IPS-18a (cell line): ENCODE results near the gene CLIP4.

Source experiments
- H3K27ac ChIP-seq: one replicate; pipeline ENCODE4 v1.5.1; 2013; ENCODE audit warnings: low read length
- H3K27me3 ChIP-seq: one replicate; pipeline ENCODE4 v1.6.1; 2013; ENCODE audit warnings: mild to moderate bottlenecking, low read length; ENCODE audit not compliant: control insufficient read depth, insufficient read depth
- H3K36me3 ChIP-seq: one replicate; pipeline ENCODE4 v1.6.1; 2013; ENCODE audit warnings: low read depth, low read length; ENCODE audit not compliant: control insufficient read depth
- H3K4me1 ChIP-seq: one replicate; pipeline ENCODE4 v1.6.1; 2013; ENCODE audit warnings: low read depth, low read length; ENCODE audit not compliant: control insufficient read depth
- H3K4me3 ChIP-seq: one replicate; pipeline ENCODE4 v1.5.1; 2013; ENCODE audit warnings: low read length
- H3K9ac ChIP-seq: one replicate; pipeline ENCODE4 v1.6.1; 2013; ENCODE audit warnings: mild to moderate bottlenecking, low read length, moderate library complexity
- H3K9me3 ChIP-seq: one replicate; pipeline ENCODE4 v1.6.1; 2013; ENCODE audit warnings: low read depth, low read length; ENCODE audit not compliant: control insufficient read depth

Gene CLIP4, protein sequence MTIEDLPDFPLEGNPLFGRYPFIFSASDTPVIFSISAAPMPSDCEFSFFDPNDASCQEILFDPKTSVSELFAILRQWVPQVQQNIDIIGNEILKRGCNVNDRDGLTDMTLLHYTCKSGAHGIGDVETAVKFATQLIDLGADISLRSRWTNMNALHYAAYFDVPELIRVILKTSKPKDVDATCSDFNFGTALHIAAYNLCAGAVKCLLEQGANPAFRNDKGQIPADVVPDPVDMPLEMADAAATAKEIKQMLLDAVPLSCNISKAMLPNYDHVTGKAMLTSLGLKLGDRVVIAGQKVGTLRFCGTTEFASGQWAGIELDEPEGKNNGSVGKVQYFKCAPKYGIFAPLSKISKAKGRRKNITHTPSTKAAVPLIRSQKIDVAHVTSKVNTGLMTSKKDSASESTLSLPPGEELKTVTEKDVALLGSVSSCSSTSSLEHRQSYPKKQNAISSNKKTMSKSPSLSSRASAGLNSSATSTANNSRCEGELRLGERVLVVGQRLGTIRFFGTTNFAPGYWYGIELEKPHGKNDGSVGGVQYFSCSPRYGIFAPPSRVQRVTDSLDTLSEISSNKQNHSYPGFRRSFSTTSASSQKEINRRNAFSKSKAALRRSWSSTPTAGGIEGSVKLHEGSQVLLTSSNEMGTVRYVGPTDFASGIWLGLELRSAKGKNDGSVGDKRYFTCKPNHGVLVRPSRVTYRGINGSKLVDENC

DNA sequence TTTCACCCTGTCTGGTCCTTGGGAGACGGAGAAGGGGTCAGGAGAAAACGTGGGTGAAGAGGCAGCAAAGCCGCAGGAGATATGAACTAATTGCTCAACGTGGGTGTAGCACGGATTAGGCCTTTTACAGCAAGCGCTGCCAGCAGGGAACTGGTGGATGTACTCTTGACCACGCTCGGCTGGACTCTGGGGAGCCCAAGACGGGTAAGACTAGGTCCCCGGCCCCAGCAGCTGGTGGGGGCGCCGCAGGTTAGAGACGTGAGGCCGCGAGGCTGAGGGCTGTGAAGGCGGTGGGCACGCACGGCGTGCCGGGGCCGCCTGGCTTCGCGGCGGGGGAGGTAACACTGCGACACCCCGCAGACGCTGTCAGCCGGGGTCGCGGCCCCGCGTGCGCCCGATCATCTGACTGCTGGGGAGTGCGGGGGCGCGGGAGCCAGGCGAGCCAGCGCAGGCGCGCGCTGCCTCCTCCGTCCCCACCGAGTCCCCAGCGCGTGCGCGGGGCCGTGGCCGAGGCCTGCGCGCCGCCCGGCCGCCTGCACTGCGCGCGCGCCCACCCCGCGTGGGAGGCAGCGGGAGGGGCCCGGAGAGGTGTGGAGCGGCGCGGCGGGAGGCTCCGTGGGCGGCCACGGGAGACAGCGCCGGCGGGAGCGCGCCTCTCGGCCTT is at the start of gene CLIP4:
Gene CLIP4, plus strand, starts transcription at position 470 of the 664 bp plus-strand sequence. CDS start 5,974 bp downstream, outside the sequence.
- no peaks in the 10 kb centered on the region for H3K9me3 ChIP-seq
- H3K36me3 ChIP-seq, result no peaks in the 10 kb centered on the region
- no peaks in the 10 kb centered on the region for H3K4me1 ChIP-seq
- H3K27me3 ChIP-seq, result peaks cover 61% of the 10 kb centered on the region
- H3K9ac ChIP-seq, result no peak within 1 kb of the TSS
- peak within 1 kb of the TSS; percentile 60 for H3K4me3 ChIP-seq
- no peak within 1 kb of the TSS for H3K27ac ChIP-seq

DNA sequence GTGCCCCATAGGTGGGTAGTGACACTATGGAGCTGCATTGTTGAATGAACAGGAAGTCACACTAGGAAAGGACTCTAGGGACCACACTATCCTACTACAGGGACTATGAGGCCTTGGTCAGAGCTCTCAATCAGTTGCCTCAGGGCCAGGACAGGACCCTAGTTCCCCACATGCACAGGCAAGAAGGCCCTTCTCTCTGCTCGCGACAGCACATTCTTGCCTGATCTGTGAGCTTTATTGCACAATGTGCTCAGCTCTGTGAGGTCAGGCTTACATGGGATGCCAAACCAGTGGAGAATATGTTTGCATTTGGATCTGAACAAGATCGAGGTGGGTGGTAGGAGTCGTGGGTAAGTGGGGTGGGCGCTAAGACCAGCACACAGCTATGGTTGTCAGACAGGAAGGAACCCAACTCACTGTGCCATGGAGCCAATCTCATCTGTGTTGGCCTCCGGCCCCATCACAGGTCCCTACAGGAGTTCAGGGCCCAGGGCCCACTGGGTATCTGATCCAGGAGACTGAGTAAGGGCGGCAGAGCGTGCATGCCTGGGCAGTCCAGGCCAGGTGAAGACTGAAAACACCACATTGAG is 48.8 kb upstream of the CLIP4 start:
- H3K4me3 ChIP-seq, result no peak overlapping the region
- H3K27ac ChIP-seq, result no peak overlapping the region
- no peaks in the 10 kb centered on the region for H3K27me3 ChIP-seq
- H3K9me3 ChIP-seq, result no peaks in the 10 kb centered on the region
- no peaks in the 10 kb centered on the region for H3K36me3 ChIP-seq
- peaks cover 5% of the 10 kb centered on the region for H3K4me1 ChIP-seq
- H3K9ac ChIP-seq, result no peak overlapping the region

DNA sequence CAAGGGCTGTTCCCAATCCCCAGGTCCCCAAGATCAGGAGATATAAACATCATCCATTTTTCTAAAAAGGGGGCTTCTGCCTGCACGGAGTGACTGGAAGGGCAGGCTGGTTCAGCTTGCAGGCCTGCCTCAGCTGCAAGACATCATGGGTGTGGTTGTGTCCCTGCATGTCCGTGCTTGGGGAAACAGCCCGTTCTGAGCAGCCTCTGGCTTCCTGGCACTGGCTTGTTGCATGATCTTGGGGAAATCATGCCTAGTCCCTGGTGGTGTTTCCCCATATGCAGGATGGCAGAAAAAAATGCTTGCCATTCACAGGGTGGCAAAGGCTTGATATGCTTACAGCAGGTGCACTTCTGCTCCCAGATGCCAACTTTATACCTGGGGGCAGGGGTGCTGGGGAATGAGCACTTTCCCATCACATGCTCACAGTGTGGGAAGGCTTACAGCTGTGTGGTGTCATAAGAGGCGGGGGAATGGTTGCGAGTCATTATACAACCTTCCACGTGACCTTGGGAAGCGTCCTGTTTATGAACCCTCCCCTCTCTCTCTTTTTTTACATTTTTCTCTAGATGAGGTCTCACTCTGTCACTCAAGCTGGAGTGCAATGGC is 48.1 kb upstream of the CLIP4 start:
- no peaks in the 10 kb centered on the region for H3K36me3 ChIP-seq
- no peak overlapping the region for H3K27ac ChIP-seq
- H3K9ac ChIP-seq, result no peak overlapping the region
- H3K4me3 ChIP-seq, result no peak overlapping the region
- H3K4me1 ChIP-seq, result peaks cover 5% of the 10 kb centered on the region
- no peaks in the 10 kb centered on the region for H3K27me3 ChIP-seq
- H3K9me3 ChIP-seq, result no peaks in the 10 kb centered on the region

DNA sequence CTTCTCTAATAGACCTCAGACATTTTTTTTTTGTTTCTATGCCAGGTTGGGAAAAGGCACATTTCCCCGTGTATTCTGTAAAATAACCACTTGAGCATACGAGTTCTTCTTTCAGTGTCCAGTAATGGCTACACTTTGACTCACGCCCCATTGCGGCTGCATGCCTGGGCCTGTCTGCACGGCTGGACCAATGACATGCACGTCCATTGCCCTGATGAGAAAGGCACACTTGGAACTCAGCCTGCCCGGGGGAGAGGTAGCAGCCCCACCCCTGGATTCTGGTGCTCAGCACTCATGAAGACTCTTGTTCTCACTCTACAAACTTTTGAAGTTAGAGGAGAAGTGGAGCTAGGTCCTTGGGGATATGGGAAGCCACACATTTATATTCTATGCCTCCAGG is 46.7 kb upstream of the CLIP4 start:
- Histone ChIP-seq H3K4me1 (peaks cover 5% of the 10 kb centered on the region), H3K9ac (no peak overlapping the region), H3K27me3 (no peaks in the 10 kb centered on the region), H3K9me3 (no peaks in the 10 kb centered on the region), H3K4me3 (no peak overlapping the region), H3K36me3 (no peaks in the 10 kb centered on the region), H3K27ac (no peak overlapping the region)

DNA sequence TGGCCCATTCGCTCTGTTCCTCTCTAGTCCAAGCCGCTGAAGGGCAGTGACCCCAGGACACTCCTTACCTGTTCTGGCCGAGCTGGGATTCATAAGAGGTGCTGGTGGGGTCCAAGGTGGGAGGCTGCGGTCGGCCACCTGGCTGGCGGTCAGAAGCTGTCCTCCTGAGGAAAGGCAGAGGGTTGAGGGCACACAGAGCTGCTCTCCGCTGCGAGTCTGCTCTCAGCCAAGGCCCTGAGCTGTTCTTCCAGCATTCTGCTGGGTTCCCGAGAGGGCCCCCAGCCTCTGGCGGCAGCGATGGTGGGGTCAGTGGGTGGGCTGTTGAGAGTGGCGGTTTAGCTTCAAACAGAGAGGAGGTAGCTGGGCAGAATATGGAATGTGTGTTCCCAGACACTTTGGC is 44.7 kb upstream of the CLIP4 start:
- no peaks in the 10 kb centered on the region for H3K9me3 ChIP-seq
- H3K27me3 ChIP-seq, result no peaks in the 10 kb centered on the region
- no peaks in the 10 kb centered on the region for H3K36me3 ChIP-seq
- no peak overlapping the region for H3K9ac ChIP-seq
- H3K4me1 ChIP-seq, result peaks cover under 1% of the 10 kb centered on the region
- no peak overlapping the region for H3K27ac ChIP-seq
- H3K4me3 ChIP-seq, result no peak overlapping the region

DNA sequence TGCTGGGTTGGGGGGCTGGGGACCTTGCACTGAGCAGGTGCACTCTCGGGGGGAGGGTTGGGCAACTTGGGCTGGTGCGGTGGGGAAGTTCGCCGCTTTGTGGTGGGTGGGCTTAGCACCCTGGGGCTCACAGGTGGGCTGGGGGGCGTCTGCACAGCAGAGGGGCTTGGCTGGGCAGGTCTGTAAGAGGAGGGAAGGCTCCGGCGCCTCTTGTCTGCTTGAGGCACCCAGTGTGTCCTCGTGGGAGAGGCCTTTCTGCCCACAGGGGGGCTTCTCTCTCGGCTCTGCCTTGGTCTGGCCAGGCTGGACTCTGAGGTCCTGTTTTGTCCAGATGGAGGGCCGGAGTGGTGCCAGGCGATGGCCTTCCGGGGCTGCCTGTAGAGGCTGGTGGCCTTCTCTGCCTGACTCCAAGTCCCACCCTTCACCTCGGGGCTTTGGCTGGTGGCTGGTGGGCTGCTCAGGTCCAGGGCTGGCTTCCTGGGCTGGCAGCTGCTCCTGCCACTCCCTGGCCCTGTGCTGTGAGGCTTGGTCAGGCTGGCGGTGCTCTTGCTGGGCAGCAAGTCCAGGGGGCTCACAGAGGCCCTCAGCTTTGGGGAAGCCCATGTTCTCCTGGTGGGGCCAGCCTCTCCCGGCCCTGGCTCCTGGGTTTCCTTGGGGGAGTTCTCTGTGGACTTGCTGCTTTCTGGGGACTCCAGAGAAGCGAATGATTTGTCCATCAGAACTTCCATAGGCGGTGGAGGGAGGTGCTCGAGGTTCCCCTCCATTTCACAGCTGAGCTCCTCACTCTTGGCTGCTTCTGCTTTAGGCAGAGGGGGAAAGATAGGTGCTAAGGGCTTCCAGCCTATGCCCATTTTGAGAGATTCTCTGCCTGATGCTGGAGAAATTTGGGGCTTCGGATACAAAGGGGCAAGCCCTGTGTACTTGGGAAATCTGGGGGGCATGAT is 43.9 kb upstream of the CLIP4 start:
- Histone ChIP-seq H3K27me3 (no peaks in the 10 kb centered on the region), H3K9ac (no peak overlapping the region), H3K4me1 (no peaks in the 10 kb centered on the region), H3K36me3 (no peaks in the 10 kb centered on the region), H3K9me3 (no peaks in the 10 kb centered on the region), H3K27ac (no peak overlapping the region), H3K4me3 (no peak overlapping the region)

DNA sequence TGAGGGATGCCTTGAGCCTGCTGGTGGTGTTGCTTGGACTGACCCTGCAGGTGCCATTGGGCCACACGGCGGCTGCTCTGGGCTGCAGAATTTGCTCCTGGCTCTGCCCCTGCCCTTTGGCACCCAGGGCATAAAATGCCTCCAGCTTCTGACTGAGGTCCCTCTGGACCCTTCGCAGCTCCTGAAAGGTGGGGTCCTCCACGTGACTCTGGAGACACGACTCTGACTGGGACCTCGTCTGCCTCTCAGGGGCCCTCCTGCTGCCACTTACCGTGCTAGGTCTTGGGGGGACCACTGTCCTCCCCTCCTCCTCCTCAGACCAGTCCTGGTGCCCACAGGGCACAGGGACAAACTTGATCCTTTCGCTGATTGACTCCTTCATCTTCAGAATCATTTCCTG is 43.0 kb upstream of the CLIP4 start:
- no peaks in the 10 kb centered on the region for H3K9me3 ChIP-seq

DNA sequence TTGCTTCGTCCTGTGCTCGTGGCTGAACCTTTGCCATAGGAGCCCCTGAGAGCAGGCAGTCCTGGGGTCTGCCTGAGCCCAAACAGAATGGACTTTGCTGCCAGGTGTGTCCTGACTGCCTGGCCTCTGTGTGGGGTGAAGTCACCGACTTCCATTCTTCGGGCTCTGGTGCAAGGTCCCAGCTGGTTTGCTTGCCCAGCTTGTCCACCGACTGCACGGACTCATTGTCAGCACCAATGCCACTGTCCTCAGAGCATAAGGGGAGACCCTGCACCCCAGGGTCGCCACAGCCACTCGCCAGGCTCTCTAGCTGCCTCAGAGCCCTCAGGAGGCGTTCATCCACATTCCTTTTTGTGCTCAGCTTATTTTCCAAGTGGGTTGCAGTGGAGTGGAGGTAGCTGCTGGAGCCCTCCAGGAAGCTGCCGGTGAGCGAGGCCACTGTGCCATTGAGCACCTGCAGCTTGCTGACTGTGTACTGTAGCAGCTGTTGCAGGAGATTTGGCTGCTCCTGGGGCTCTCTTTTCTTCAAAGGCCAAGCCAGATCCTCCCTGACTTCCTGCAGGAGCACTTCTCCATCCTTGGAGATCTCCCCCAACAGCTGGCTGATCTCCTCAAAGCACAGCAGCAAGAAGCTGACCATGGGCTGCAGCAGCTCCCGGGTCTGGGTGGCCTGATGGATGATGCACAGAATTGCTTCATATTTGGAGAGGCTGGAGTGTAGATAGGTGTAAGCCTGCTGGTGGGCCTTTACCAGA is 42.1 kb upstream of the CLIP4 start:
- no peaks in the 10 kb centered on the region for H3K9me3 ChIP-seq
- no peaks in the 10 kb centered on the region for H3K27me3 ChIP-seq
- no peaks in the 10 kb centered on the region for H3K4me1 ChIP-seq
- H3K9ac ChIP-seq, result no peak overlapping the region
- H3K4me3 ChIP-seq, result no peak overlapping the region
- no peaks in the 10 kb centered on the region for H3K36me3 ChIP-seq
- no peak overlapping the region for H3K27ac ChIP-seq

More for the DNA sequence above, 43.0 kb upstream of the CLIP4 start:
- H3K36me3 ChIP-seq, result no peaks in the 10 kb centered on the region
- no peak overlapping the region for H3K9ac ChIP-seq
- no peak overlapping the region for H3K4me3 ChIP-seq
- H3K27me3 ChIP-seq, result no peaks in the 10 kb centered on the region
- no peak overlapping the region for H3K27ac ChIP-seq
- H3K4me1 ChIP-seq, result no peaks in the 10 kb centered on the region

DNA sequence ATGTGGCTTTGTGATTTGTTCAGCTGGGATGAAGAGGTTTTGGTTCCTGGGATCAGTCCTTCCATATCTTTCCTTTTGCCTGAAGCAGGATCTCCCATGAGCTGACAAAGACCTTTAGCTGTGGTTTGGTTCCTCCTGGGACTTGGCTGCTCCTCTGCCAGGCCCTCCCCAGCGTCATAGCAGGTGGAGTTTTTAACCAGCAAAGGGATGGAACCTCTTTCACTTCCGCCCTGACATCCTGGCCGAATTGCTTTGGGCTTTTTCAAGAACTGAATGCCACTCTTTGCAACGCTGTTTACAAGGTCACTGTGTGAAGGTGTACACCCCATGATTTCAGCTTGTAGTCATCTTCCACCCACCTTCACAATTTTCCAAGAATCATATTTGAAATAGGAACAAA is 41.3 kb upstream of the CLIP4 start:
- H3K9ac ChIP-seq, result no peak overlapping the region
- H3K4me3 ChIP-seq, result no peak overlapping the region
- no peaks in the 10 kb centered on the region for H3K27me3 ChIP-seq
- H3K9me3 ChIP-seq, result no peaks in the 10 kb centered on the region
- H3K4me1 ChIP-seq, result no peaks in the 10 kb centered on the region
- H3K36me3 ChIP-seq, result no peaks in the 10 kb centered on the region
- H3K27ac ChIP-seq, result no peak overlapping the region

DNA sequence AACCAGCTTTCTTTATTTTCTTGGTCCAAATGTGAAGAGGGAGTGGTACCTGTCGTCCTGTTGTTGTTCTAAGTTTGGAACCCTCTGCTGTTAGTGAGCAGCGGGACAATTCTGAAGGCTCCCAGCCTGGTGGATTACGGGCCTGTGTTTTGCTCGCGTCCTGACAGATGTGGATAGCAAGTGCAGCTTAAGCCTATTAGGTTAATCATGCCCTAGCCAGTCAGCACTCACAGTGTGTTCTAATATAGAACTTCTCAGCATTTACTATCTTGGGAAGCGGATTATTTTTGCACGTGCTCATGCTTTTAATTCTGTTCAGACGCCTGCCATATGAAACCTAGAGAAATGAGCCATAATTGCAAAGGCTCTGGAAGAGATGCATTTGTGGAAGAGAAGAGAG is 40.8 kb upstream of the CLIP4 start, which contains the start of gene PCARE:
Gene PCARE, minus strand, starts transcription at position 113 of the 400 bp plus-strand sequence. CDS start 262 bp downstream, outside the sequence.
- no peak within 1 kb of the TSS for H3K27ac ChIP-seq
- H3K9me3 ChIP-seq, result no peaks in the 10 kb centered on the region
- no peaks in the 10 kb centered on the region for H3K36me3 ChIP-seq
- no peak within 1 kb of the TSS for H3K9ac ChIP-seq
- no peak within 1 kb of the TSS for H3K4me3 ChIP-seq
- no peaks in the 10 kb centered on the region for H3K27me3 ChIP-seq
- no peaks in the 10 kb centered on the region for H3K4me1 ChIP-seq
